HG02610 (cell line): ENCODE data around the gene TNFAIP8L3.

Source experiments
- ATAC-seq: cut with Tn5 transposase; IDR thresholded peaks from one replicate; pipeline ENCODE4 v1.9.1; 2021; ENCODE audit warnings: mild to moderate bottlenecking, moderate library complexity; ENCODE audit not compliant: unreplicated experiment

Gene TNFAIP8L3

GRCh38 chr15:51007131-51007666, 87.5 kb downstream of the TNFAIP8L3 start:
- ATAC-seq, result no peak
